Natural killer cell (primary cell): Measurements from ENCODE around the gene MAK. TPM values are rescaled to one million over a fixed set of nuclear protein-coding genes. Genes with fewer than 3 reads are reported as not detected.
"Not testable (repeated sequence)": the region's sequence is repeated elsewhere in the genome, so short reads cannot be mapped to it uniquely, and the experiment has no call there.

Experiments used
- ATAC-seq, 3 donors: fragments of 150-1000 bp in 2 of 3; fragments of 200-7000 bp in 1 of 3; cut with Tn5 transposase; 1 replicate in 1 of 3; 2 replicates in 2 of 3; pipeline ENCODE4 v1.10.0; 2021; ENCODE audit warnings: mild to moderate bottlenecking in 2 of 3, moderate library complexity in 2 of 3
- DNase-seq, 2 donors: peaks; one replicate each; pipeline versions ENCODE4 v3.0.0 to v3.0.0-alpha.2; 2013 to 2021; ENCODE audit warnings: mixed read lengths in 1 of 2
- H3K27ac ChIP-seq: one replicate; pipeline ENCODE4 v1.5.1; 2013; ENCODE audit warnings: mild to moderate bottlenecking, low read length
- H3K27me3 ChIP-seq: one replicate; pipeline ENCODE4 v1.6.1; 2013; ENCODE audit warnings: low read length; ENCODE audit not compliant: control insufficient read depth, insufficient read depth
- H3K36me3 ChIP-seq: one replicate; pipeline ENCODE4 v1.6.1; 2013; ENCODE audit warnings: low read length; ENCODE audit not compliant: control insufficient read depth, insufficient read depth
- H3K4me1 ChIP-seq: one replicate; pipeline ENCODE4 v1.6.1; 2013; ENCODE audit warnings: low read length; ENCODE audit not compliant: control insufficient read depth, insufficient read depth
- H3K4me3 ChIP-seq: one replicate; pipeline ENCODE4 v1.5.1; 2013; ENCODE audit warnings: low read length
- H3K9me3 ChIP-seq: one replicate; pipeline ENCODE4 v1.6.1; 2013; ENCODE audit warnings: low read length; ENCODE audit not compliant: control insufficient read depth, insufficient read depth
- H3K27ac Mint-ChIP-seq, 2 donors: one replicate each; pipeline ENCODE4 v1.8.0; 2022; ENCODE audit warnings: mild to moderate bottlenecking in 2 of 2, mixed read lengths in 2 of 2, moderate library complexity in 1 of 2
- H3K27me3 Mint-ChIP-seq, 2 donors: one replicate each; pipeline ENCODE4 v1.8.0; 2022; ENCODE audit warnings: low read depth in 2 of 2, mixed read lengths in 2 of 2
- H3K36me3 Mint-ChIP-seq: one replicate; pipeline ENCODE4 v1.8.0; 2022; ENCODE audit warnings: mixed read lengths
- H3K4me1 Mint-ChIP-seq, 2 donors: one replicate each; pipeline ENCODE4 v1.8.0; 2022; ENCODE audit warnings: mixed read lengths in 2 of 2
- H3K4me3 Mint-ChIP-seq: one replicate; pipeline ENCODE4 v1.8.0; 2022; ENCODE audit warnings: mild to moderate bottlenecking, moderate library complexity, mixed read lengths
- H3K9me3 Mint-ChIP-seq, 2 donors: one replicate each; pipeline ENCODE4 v1.8.0; 2022; ENCODE audit warnings: mixed read lengths in 2 of 2
- WGBS: methylation state at CpG from one replicate; pipeline ENCODE4 v1.1.7; 2013; ENCODE audit warnings: missing lambda C conversion rate; ENCODE audit not compliant: insufficient coverage; 5-methylcytosine and 5-hydroxymethylcytosine counted together
- intact Hi-C: fragments of 100-400 bp; cut with micrococcal nuclease; formaldehyde crosslinking; loops from one replicate; pipeline ENCODE4 v1.14.2; 2022
- total RNA-seq, 4 donors: library from RNA; stranded (reverse); fragments of 120-200 nt in 1 of 4; gene quantifications; one replicate each; pipeline versions ENCODE4 v1.2.3 to v1.2.4, GENCODE V29; 2013 to 2022
- TF ChIP-seq, protein P1 (sequence below): fragments of 200-600 bp; IDR thresholded peaks from one replicate; pipeline ENCODE4 v1.8.0; 2022; ENCODE audit warnings: antibody characterized with exemption

MAK gene
- total RNA-seq, 3 donors from 2014 or later (not counting 1 experiment from before 2014, with no cell fraction given), result 0.41 to 0.66 (median 0.65) TPM

DNA sequence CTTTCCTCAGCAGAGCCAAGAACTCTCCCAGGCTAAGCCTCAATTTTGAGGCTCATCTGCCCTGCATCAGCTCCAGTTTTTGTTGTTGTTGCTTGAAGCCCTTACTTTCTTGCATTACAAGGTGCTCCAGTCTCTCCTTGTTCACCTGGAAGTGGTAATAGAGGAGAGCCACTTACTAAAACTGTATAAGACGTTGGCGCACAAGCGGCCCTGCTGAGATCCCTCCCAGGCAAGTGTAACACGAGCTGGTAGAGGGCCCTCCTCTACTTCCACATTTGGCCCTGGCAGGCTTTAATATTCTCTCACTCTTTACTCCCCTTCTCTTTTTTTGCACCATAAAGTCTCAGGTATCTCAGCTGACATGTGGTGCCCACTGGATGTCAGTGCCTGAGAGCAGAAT, 24.0 kb upstream of the MAK start:
- intact Hi-C loops, result no loop called here
- Histone ChIP-seq H3K27ac (no peak overlapping the region), H3K27me3 (no peaks in the 10 kb centered on the region), H3K4me3 (no peak overlapping the region), H3K4me1 (no peaks in the 10 kb centered on the region), H3K36me3 (no peaks in the 10 kb centered on the region), H3K9me3 (no peaks in the 10 kb centered on the region)
- no peak for ATAC-seq
- H3K4me1 Mint-ChIP-seq, result no peaks in the 10 kb centered on the region
- no peak overlapping the region for H3K27ac Mint-ChIP-seq
- H3K27me3 Mint-ChIP-seq, result no peaks in the 10 kb centered on the region
- H3K4me3 Mint-ChIP-seq, result no peak overlapping the region
- H3K36me3 Mint-ChIP-seq, result no peaks in the 10 kb centered on the region
- no peaks in the 10 kb centered on the region for H3K9me3 Mint-ChIP-seq
- TF ChIP-seq, protein P1, sequence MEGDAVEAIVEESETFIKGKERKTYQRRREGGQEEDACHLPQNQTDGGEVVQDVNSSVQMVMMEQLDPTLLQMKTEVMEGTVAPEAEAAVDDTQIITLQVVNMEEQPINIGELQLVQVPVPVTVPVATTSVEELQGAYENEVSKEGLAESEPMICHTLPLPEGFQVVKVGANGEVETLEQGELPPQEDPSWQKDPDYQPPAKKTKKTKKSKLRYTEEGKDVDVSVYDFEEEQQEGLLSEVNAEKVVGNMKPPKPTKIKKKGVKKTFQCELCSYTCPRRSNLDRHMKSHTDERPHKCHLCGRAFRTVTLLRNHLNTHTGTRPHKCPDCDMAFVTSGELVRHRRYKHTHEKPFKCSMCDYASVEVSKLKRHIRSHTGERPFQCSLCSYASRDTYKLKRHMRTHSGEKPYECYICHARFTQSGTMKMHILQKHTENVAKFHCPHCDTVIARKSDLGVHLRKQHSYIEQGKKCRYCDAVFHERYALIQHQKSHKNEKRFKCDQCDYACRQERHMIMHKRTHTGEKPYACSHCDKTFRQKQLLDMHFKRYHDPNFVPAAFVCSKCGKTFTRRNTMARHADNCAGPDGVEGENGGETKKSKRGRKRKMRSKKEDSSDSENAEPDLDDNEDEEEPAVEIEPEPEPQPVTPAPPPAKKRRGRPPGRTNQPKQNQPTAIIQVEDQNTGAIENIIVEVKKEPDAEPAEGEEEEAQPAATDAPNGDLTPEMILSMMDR, result no peak
- 93% methylated on average over 4 of the region's 4 CpGs for WGBS
- DNase-seq, result no peak

DNA sequence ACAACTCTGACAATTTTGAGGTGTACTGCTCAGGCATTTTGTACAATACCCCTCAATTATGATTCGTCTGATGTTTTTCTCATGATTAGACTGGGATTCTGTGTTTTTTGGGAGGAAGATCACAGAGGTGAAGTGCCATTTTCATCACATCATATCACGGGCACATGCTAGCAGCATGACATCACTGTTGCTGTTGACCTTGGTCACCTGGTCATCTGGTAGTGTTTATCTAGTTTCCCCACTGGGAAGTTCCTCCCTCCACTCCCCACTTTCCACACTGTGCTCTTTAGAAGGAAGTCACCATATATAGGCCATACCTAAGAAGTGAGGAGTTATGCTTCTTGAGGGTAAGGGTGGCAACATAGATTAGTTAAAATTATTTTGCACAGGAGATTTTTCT, 22.7 kb upstream of the MAK start:
- Histone ChIP-seq H3K4me3 (no peak overlapping the region), H3K27ac (no peak overlapping the region), H3K4me1 (no peaks in the 10 kb centered on the region), H3K9me3 (no peaks in the 10 kb centered on the region), H3K27me3 (no peaks in the 10 kb centered on the region), H3K36me3 (no peaks in the 10 kb centered on the region)
- ATAC-seq (no peak), DNase-seq (no peak)
- Mint-ChIP-seq H3K27me3 (no peaks in the 10 kb centered on the region), H3K9me3 (no peaks in the 10 kb centered on the region), H3K27ac (no peak overlapping the region), H3K4me3 (no peak overlapping the region), H3K36me3 (no peaks in the 10 kb centered on the region), H3K4me1 (no peaks in the 10 kb centered on the region)
- TF ChIP-seq, protein P1, result no peak
- 83% methylated on average over 1 of the region's 2 CpGs for WGBS
- intact Hi-C loops, result no loop called here

DNA sequence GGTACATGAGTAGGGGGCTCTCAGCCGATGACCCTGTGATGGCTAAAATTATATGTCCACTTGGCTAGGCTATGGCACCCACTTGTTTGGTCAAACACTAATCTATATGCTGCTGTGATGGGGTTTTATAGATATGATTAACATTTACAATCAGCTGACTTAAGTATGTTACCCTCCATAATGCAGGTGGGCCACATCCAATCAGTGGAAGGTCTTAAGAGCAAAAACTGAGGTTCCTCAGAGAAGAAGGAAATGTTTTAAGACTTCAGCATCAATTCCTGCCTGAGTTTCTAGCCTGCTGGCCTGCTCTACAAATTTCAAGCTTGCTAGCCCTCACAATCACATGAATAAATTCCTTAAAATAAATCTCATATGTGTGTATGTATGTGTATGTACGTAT, 18.9 kb upstream of the MAK start:
- Histone ChIP-seq H3K4me1 (no peaks in the 10 kb centered on the region), H3K27ac (no peak overlapping the region), H3K36me3 (no peaks in the 10 kb centered on the region), H3K4me3 (no peak overlapping the region), H3K9me3 (peaks cover 7% of the 10 kb centered on the region), H3K27me3 (no peaks in the 10 kb centered on the region)
- H3K4me3 Mint-ChIP-seq, result no peak overlapping the region
- intact Hi-C loops, result no loop called here
- peaks cover 8% of the 10 kb centered on the region for H3K36me3 Mint-ChIP-seq
- no peaks in the 10 kb centered on the region for H3K4me1 Mint-ChIP-seq
- DNase-seq (no peak), ATAC-seq (no peak)
- 90% methylated on average over 1 of the region's 2 CpGs for WGBS
- H3K9me3 Mint-ChIP-seq, result peaks cover 6 to 10% of the 10 kb centered on the region in 2 donors
- peaks cover 8 to 11% of the 10 kb centered on the region in 2 donors for H3K27me3 Mint-ChIP-seq
- TF ChIP-seq, protein P1, result no peak
- H3K27ac Mint-ChIP-seq, result no peak overlapping the region

DNA sequence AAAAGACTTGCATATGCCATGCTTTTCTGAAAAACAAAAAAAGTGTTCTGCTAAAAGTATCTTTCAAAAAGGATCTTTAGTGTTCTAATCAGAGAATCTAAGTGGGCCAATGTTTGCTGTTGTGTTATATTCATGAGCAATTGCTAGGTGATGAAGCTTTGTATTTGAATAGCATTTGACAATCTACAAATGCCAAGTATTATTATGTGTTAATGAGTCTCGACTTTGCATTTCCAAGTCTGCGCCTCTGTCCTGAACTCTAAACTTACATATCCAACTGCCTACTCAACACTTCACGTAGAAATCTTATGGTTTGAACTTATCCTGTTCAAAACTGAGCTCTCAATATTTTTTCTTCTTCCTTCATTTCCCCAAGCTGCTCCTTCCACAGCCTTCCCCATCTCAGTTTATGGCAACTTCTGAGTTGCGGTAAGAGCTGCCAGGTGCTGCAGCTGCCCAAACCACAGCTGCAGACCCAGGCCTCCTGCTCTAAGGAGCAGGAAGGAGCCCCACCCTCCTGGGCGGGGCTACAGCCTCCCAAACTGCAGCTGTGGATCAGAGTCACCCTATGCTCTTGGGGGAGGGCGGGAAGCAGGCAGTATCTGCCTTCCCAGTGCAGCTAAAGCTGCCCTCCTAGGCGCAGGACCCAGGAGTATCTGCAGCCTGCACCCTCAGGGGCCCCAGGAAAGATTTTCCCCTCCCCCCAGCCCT, 16.7 kb upstream of the MAK start:
- peaks cover 7% of the 10 kb centered on the region for H3K9me3 ChIP-seq
- H3K4me1 ChIP-seq, result no peaks in the 10 kb centered on the region
- no peaks in the 10 kb centered on the region for H3K27me3 ChIP-seq
- ATAC-seq, result no peak
- H3K9me3 Mint-ChIP-seq, result peaks cover 6 to 10% of the 10 kb centered on the region in 2 donors
- no peaks in the 10 kb centered on the region for H3K4me1 Mint-ChIP-seq
- no peak overlapping the region for H3K4me3 ChIP-seq
- WGBS, result 74% methylated on average over 6 of the region's 7 CpGs
- intact Hi-C loops, result no loop called here
- peaks cover 8 to 13% of the 10 kb centered on the region in 2 donors for H3K27me3 Mint-ChIP-seq
- peaks cover 8% of the 10 kb centered on the region for H3K36me3 Mint-ChIP-seq
- no peak overlapping the region for H3K27ac Mint-ChIP-seq
- H3K27ac ChIP-seq, result no peak overlapping the region
- H3K4me3 Mint-ChIP-seq, result no peak overlapping the region
- no peak for DNase-seq
- H3K36me3 ChIP-seq, result no peaks in the 10 kb centered on the region
- TF ChIP-seq, protein P1, result no peak

DNA sequence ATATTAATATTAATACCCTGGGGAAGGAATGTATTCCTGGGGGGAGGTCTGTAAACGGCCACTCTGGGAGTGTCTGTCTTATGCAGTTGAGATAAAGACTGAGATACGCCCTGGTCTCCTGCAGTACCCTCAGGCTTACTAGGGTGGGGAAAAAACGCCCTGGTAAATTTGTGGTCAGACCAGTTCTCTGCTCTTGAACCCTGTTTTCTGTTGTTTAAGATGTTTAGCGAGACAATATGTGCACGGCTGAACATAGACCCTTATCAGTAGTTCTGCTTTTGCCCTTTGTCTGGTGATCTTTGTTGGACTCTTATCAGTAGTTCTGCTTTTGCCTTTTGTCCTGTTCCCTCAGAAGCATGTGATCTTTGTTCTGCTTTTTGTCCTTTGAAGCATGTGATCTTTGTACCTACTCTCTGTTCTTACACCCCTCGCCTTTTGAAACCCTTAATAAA, 15.5 kb upstream of the MAK start:
- H3K4me3 ChIP-seq, intact Hi-C loops, ATAC-seq, H3K9me3 Mint-ChIP-seq, H3K4me3 Mint-ChIP-seq, H3K27ac Mint-ChIP-seq, H3K36me3 Mint-ChIP-seq, DNase-seq, H3K36me3 ChIP-seq, H3K27me3 ChIP-seq, H3K4me1 ChIP-seq, H3K4me1 Mint-ChIP-seq, H3K9me3 ChIP-seq, H3K27ac ChIP-seq: not testable (repeated sequence)
- H3K27me3 Mint-ChIP-seq, result peaks cover 8 to 13% of the 10 kb centered on the region in 2 donors
- WGBS, result 58% methylated on average over 6 of the region's 6 CpGs
